Fibroblast of lung (primary cell): Measurements from ENCODE around the gene B3GLCT.

Experiments used
- EZH2 ChIP-seq: IDR thresholded peaks from 2 replicates; pipeline ENCODE4 v1.5.1; 2012; ENCODE audit warnings: low read length, control low read depth, mild to moderate bottlenecking; ENCODE audit errors: missing control alignments
- TF ChIP-seq, protein P1 (sequence below), 2 donors: IDR thresholded peaks in 1 of 2; conservative IDR thresholded peaks in 1 of 2; 1 replicate in 1 of 2; 2 replicates in 1 of 2; pipeline ENCODE4 v1.5.1; 2011 to 2012; ENCODE audit warnings: low read length in 2 of 2, control low read depth in 1 of 2, inconsistent platforms in 1 of 2, low read depth in 1 of 2, mild to moderate bottlenecking in 1 of 2

DNA sequence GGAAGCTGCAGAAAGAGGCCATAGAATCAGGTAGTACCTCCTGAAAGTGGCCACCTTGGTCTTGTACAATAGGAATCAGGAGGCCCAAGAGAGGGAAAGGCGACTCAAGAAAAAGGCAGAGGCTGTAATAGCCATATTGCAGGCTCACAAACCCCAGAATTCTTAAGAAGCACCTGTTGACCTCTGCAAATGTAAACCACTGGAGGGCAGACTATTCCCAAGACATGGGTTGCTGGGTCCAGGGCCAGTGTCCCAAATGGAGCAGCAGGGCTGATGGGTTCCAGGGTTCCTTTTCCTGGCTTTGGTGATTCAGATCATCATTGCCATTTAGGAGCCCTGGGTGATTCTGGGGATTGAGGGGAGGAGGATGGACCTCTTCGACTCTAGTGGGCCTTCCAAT is 167.6 kb downstream of the B3GLCT start:
- TF ChIP-seq, protein P1, sequence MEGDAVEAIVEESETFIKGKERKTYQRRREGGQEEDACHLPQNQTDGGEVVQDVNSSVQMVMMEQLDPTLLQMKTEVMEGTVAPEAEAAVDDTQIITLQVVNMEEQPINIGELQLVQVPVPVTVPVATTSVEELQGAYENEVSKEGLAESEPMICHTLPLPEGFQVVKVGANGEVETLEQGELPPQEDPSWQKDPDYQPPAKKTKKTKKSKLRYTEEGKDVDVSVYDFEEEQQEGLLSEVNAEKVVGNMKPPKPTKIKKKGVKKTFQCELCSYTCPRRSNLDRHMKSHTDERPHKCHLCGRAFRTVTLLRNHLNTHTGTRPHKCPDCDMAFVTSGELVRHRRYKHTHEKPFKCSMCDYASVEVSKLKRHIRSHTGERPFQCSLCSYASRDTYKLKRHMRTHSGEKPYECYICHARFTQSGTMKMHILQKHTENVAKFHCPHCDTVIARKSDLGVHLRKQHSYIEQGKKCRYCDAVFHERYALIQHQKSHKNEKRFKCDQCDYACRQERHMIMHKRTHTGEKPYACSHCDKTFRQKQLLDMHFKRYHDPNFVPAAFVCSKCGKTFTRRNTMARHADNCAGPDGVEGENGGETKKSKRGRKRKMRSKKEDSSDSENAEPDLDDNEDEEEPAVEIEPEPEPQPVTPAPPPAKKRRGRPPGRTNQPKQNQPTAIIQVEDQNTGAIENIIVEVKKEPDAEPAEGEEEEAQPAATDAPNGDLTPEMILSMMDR (conservative IDR thresholded peaks at IDR 0.05 in 1 of 2, IDR thresholded peaks at IDR 0.05 in 1 of 2; ENCODE audit: low read depth in 1 of 2, low read length in 2 of 2) = no peak
- no peak for TF ChIP-seq EZH2
